A673 (cell line): Measurements from ENCODE around the gene LGR6.

Experiments used
- EZH2 ChIP-seq: fragments of 200-600 bp; sonication (generic); IDR thresholded peaks from 2 replicates; pipeline ENCODE4 v1.6.1; 2017; ENCODE audit warnings: borderline replicate concordance, low read depth, mild to moderate bottlenecking, mixed read lengths, antibody characterized with exemption, low read length; ENCODE audit not compliant: poor library complexity, severe bottlenecking
- TF ChIP-seq, protein P1 (sequence below): fragments of 300-800, 200-600 bp; sonication (generic); conservative IDR thresholded peaks from 2 replicates; pipeline ENCODE4 v1.5.1; 2017; ENCODE audit warnings: low read depth, mild to moderate bottlenecking, antibody characterized with exemption, low read length, moderate library complexity, mixed read lengths

DNA sequence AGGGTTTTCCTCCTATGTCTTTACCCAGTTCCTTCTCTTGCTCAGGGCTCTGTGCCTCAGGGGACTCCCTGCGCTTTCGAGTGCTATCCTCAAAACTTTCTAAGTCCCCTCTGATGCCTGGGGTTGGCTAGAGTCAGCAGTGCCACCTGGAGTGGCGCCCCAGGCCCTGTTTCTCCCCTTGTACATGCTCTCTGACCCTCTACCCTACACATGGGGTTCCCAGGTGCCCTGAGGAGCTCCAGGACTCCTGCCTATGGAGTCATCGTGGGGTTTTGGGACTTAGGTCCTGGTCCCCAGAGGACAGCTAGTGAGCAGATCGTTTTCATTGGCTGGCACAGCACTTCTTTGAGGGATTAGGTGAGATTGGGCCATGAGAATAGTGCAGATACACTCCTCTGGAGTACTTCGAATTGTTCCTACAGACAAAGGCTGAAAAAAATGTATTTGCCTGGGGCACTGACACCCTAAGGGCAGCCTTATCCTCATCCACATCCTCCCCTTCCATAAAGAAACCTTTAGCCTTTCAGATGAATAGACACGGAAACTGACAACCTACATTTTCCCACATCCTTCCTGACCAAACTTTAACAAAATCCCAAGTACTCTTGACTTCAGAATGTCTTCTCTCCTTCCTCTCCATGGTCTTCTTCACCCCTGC is 41.5 kb downstream of the LGR6 start:
- TF ChIP-seq, protein P1, sequence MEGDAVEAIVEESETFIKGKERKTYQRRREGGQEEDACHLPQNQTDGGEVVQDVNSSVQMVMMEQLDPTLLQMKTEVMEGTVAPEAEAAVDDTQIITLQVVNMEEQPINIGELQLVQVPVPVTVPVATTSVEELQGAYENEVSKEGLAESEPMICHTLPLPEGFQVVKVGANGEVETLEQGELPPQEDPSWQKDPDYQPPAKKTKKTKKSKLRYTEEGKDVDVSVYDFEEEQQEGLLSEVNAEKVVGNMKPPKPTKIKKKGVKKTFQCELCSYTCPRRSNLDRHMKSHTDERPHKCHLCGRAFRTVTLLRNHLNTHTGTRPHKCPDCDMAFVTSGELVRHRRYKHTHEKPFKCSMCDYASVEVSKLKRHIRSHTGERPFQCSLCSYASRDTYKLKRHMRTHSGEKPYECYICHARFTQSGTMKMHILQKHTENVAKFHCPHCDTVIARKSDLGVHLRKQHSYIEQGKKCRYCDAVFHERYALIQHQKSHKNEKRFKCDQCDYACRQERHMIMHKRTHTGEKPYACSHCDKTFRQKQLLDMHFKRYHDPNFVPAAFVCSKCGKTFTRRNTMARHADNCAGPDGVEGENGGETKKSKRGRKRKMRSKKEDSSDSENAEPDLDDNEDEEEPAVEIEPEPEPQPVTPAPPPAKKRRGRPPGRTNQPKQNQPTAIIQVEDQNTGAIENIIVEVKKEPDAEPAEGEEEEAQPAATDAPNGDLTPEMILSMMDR: no peak
- no peak for TF ChIP-seq EZH2
